HEK293 (cell line): ENCODE results near the gene FAM89B.

Experiments used
- BCL11A ChIP-seq: fragments of 450-650 bp; formaldehyde crosslinking; IDR thresholded peaks from 2 replicates; pipeline ENCODE4 v1.5.1; 2016; ENCODE audit warnings: low read depth, missing biosample characterization, missing genetic modification characterization
- KLF10 ChIP-seq: fragments of 450-650 bp; IDR thresholded peaks from 2 replicates; pipeline ENCODE4 v1.5.1; 2018; ENCODE audit warnings: missing biosample characterization, mild to moderate bottlenecking, missing genetic modification characterization
- KLF8 ChIP-seq: fragments of 450-650 bp; formaldehyde crosslinking; IDR thresholded peaks from 2 replicates; pipeline ENCODE4 v1.5.1; 2016; ENCODE audit warnings: missing biosample characterization, missing genetic modification characterization
- REST ChIP-seq: fragments of 450-650 bp; formaldehyde crosslinking; IDR thresholded peaks from 2 replicates; pipeline ENCODE4 v1.5.1; 2016; ENCODE audit warnings: missing biosample characterization, missing genetic modification characterization
- TSHZ1 ChIP-seq: fragments of 450-650 bp; formaldehyde crosslinking; IDR thresholded peaks from 2 replicates; pipeline ENCODE4 v1.5.1; 2016; ENCODE audit warnings: missing biosample characterization, missing genetic modification characterization, borderline replicate concordance
- ZBTB26 ChIP-seq: fragments of 450-650 bp; formaldehyde crosslinking; optimal IDR thresholded peaks from 2 replicates; pipeline ENCODE3; 2016; ENCODE audit warnings: missing biosample characterization, mild to moderate bottlenecking, missing genetic modification characterization
- ZBTB6 ChIP-seq: fragments of 450-650 bp; formaldehyde crosslinking; IDR thresholded peaks from 2 replicates; pipeline ENCODE4 v1.5.1; 2017; ENCODE audit warnings: missing biosample characterization, missing genetic modification characterization
- ZNF280C ChIP-seq: fragments of 450-650 bp; formaldehyde crosslinking; IDR thresholded peaks from 2 replicates; pipeline ENCODE4 v1.5.1; 2016; ENCODE audit warnings: missing biosample characterization, missing genetic modification characterization
- ZNF558 ChIP-seq: fragments of 450-650 bp; formaldehyde crosslinking; IDR thresholded peaks from 2 replicates; pipeline ENCODE4 v1.5.1; 2016; ENCODE audit warnings: missing biosample characterization, missing genetic modification characterization
- ZNF561 ChIP-seq: fragments of 450-650 bp; IDR thresholded peaks from 2 replicates; pipeline ENCODE4 v1.5.1; 2018; ENCODE audit warnings: missing biosample characterization, missing genetic modification characterization, borderline replicate concordance
- ZNF585B ChIP-seq: fragments of 450-650 bp; formaldehyde crosslinking; IDR thresholded peaks from 2 replicates; pipeline ENCODE4 v1.5.1; 2016; ENCODE audit warnings: missing biosample characterization, missing genetic modification characterization
- ZXDB ChIP-seq: fragments of 450-650 bp; formaldehyde crosslinking; IDR thresholded peaks from 2 replicates; pipeline ENCODE4 v1.5.1; 2016; ENCODE audit warnings: missing biosample characterization, missing genetic modification characterization
- TF ChIP-seq, protein P1 (sequence below): fragments of 450-650 bp; formaldehyde crosslinking; IDR thresholded peaks from 2 replicates; pipeline ENCODE4 v1.5.1; 2016; ENCODE audit warnings: missing biosample characterization, missing genetic modification characterization

Gene FAM89B

DNA sequence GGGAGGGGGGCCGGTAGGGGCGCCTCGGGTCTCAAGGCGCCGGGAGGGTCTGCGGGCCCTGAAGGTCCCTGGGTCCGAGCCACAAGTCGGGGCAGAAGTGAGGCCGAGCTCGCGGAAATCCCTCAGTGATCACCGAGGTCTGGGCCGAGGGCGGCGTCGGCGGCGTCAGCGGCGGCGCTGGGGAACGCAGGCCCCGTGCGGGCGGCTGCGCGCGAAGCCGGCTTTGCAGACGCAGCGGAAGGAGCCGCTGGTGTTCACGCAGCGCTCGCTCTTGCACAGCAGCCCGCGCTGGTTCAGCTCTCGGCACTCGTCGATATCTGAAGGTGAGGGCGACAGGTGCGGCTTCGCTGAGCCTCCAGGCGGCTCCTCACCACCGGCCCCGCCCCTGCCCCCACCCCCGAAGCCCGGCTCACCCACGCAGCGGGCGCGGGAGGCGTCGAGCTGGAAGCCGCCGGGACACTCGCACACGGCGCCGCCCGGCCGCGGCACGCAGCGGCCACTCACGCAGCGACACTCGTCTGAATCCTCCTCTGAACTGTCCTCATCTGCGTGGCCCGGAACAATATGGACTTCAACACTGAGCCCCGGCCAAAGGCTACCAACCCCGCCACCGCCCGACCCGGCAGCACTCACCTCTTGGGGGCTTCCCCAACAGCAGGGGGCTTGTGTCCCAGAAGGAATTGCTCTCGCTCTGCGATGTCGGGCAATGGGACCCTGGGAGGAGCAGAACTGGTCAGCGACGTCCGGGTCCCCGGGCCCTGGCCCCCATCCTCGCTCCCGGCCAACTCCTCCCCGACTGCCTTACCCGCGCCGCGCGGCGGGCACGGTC, 33.2 kb upstream of the FAM89B start (continued):
- no peak for TF ChIP-seq KLF10 (tag by site-specific recombination)
- no peak for TF ChIP-seq ZBTB26 (tag by site-specific recombination)
- TF ChIP-seq, protein P1, sequence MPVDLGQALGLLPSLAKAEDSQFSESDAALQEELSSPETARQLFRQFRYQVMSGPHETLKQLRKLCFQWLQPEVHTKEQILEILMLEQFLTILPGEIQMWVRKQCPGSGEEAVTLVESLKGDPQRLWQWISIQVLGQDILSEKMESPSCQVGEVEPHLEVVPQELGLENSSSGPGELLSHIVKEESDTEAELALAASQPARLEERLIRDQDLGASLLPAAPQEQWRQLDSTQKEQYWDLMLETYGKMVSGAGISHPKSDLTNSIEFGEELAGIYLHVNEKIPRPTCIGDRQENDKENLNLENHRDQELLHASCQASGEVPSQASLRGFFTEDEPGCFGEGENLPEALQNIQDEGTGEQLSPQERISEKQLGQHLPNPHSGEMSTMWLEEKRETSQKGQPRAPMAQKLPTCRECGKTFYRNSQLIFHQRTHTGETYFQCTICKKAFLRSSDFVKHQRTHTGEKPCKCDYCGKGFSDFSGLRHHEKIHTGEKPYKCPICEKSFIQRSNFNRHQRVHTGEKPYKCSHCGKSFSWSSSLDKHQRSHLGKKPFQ (tag by site-specific recombination), result no peak
- no peak for TF ChIP-seq ZNF280C (tag by site-specific recombination)
- no peak for TF ChIP-seq BCL11A (tag by site-specific recombination)
- TF ChIP-seq ZNF561 (tag by site-specific recombination), result no peak
- TF ChIP-seq REST (tag by site-specific recombination), result no peak
- no peak for TF ChIP-seq ZNF585B (tag by site-specific recombination)
- no peak for TF ChIP-seq KLF8 (tag by site-specific recombination)
- TF ChIP-seq ZBTB6, result no peak
- no peak for TF ChIP-seq ZNF558 (tag by site-specific recombination)
- TF ChIP-seq ZXDB (tag by site-specific recombination), result no peak
- TF ChIP-seq TSHZ1 (tag by site-specific recombination), result no peak
